Smooth muscle cell (in vitro differentiated cells): ENCODE measurements around the gene TRIM49D1. TPM values are rescaled to one million over a fixed set of nuclear protein-coding genes. Genes with fewer than 3 reads are reported as not detected.
"Not testable (repeated sequence)": the region's sequence is repeated elsewhere in the genome, so short reads cannot be mapped to it uniquely, and the experiment has no call there.

Experiments
- DNase-seq: peaks from one replicate; lab custom pipeline; 2025; ENCODE audit not compliant: unreplicated experiment; lab: John Stamatoyannopoulos, UW
- H2AFZ ChIP-seq: fragments of 200-600 bp; sonication (generic); 2 replicates; pipeline ENCODE4 v1.6.0; 2016; ENCODE audit warnings: antibody characterized with exemption, low read depth, mild to moderate bottlenecking
- H3F3A ChIP-seq: fragments of 200-600 bp; sonication (generic); 2 replicates; pipeline ENCODE4 v1.6.0; 2017; ENCODE audit warnings: antibody characterized with exemption, low read depth
- H3K27ac ChIP-seq: fragments of 200-600 bp; sonication (generic); 2 replicates; pipeline ENCODE4 v1.5.1; 2016; ENCODE audit warnings: low read depth, mild to moderate bottlenecking
- H3K27me3 ChIP-seq: fragments of 200-600 bp; sonication (generic); 2 replicates; pipeline ENCODE4 v1.6.1; 2016; ENCODE audit warnings: low read depth, mild to moderate bottlenecking
- H3K36me3 ChIP-seq: fragments of 200-600 bp; sonication (generic); 2 replicates; pipeline ENCODE4 v1.5.1; 2016; ENCODE audit warnings: low read depth
- H3K4me1 ChIP-seq: fragments of 200-600 bp; sonication (generic); 2 replicates; pipeline ENCODE4 v1.5.1; 2016; ENCODE audit warnings: low read depth
- H3K4me2 ChIP-seq: fragments of 200-600 bp; sonication (generic); 2 replicates; pipeline ENCODE4 v1.6.0; 2016; ENCODE audit warnings: mild to moderate bottlenecking
- H3K4me3 ChIP-seq: fragments of 200-600 bp; sonication (generic); 2 replicates; pipeline ENCODE4 v1.5.1; 2016; ENCODE audit warnings: mild to moderate bottlenecking
- H3K79me2 ChIP-seq: fragments of 200-600 bp; sonication (generic); 2 replicates; pipeline ENCODE4 v1.6.0; 2016; ENCODE audit warnings: low read depth, mild to moderate bottlenecking
- H3K9ac ChIP-seq: fragments of 200-600 bp; sonication (generic); 2 replicates; pipeline ENCODE4 v1.6.0; 2016; ENCODE audit warnings: low read depth
- H3K9me3 ChIP-seq: fragments of 200-600 bp; sonication (generic); replicated peaks from 2 replicates; pipeline ENCODE4 v1.5.1; 2016; ENCODE audit warnings: low read depth
- H4K20me1 ChIP-seq: fragments of 200-600 bp; sonication (generic); 2 replicates; pipeline ENCODE4 v1.6.0; 2016; ENCODE audit warnings: low read depth
- WGBS: methylation state at CpG from one replicate; pipeline ENCODE4 v1.1.7; 2016; ENCODE audit warnings: low lambda C conversion rate; 5-methylcytosine and 5-hydroxymethylcytosine counted together
- polyA plus RNA-seq: library from polyadenylated mRNA; unstranded; fragments of >200 nt; fragmentation: Nextera tagmentation; extraction: Ambion mirVana; gene quantifications from 2 replicates; pipeline ENCODE4 v1.2.1, GENCODE V29; 2016
- small RNA-seq: library from RNA; depleted of rRNA; stranded (forward); fragments of <200 nt; gene quantifications from one replicate; pipeline ENCODE3, GENCODE V24; 2014
- total RNA-seq: library from RNA; depleted of rRNA; stranded (reverse); fragments of >200 nt; gene quantifications from 2 replicates; pipeline ENCODE4 v1.2.3, GENCODE V29; 2014

The TRIM49D1 gene
- total and polyA plus RNA-seq, 2 experiments from 2014 or later = not detected

DNA sequence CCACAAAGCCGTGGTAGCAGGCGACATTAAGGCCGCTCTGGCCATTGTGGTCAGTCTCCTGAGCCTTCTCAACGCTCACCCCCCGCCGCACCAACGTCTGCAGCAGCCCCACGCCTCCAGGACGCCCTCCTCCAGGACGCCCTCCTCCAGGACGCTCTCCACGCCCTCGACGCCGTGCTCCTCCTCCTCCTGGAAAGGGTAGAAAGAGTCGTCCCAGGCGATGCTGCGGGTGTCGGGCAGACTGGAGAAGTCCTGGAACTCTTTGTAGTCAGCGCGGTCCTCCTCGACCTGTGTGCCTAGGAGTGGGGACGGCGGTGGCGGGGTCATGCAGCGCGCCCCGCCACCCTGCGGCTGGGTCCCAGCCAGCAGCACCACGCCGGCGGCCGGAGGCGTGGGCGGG, 56.8 kb downstream of the TRIM49D1 start:
- not testable (repeated sequence) for H3K4me3 ChIP-seq, H3F3A ChIP-seq, H2AFZ ChIP-seq, H3K4me2 ChIP-seq, H3K4me1 ChIP-seq, DNase-seq, H3K27me3 ChIP-seq, H3K36me3 ChIP-seq, H3K27ac ChIP-seq, H3K9ac ChIP-seq, H3K79me2 ChIP-seq, H4K20me1 ChIP-seq, H3K9me3 ChIP-seq
- 88% methylated on average over 16 of the region's 35 CpGs for WGBS

DNA sequence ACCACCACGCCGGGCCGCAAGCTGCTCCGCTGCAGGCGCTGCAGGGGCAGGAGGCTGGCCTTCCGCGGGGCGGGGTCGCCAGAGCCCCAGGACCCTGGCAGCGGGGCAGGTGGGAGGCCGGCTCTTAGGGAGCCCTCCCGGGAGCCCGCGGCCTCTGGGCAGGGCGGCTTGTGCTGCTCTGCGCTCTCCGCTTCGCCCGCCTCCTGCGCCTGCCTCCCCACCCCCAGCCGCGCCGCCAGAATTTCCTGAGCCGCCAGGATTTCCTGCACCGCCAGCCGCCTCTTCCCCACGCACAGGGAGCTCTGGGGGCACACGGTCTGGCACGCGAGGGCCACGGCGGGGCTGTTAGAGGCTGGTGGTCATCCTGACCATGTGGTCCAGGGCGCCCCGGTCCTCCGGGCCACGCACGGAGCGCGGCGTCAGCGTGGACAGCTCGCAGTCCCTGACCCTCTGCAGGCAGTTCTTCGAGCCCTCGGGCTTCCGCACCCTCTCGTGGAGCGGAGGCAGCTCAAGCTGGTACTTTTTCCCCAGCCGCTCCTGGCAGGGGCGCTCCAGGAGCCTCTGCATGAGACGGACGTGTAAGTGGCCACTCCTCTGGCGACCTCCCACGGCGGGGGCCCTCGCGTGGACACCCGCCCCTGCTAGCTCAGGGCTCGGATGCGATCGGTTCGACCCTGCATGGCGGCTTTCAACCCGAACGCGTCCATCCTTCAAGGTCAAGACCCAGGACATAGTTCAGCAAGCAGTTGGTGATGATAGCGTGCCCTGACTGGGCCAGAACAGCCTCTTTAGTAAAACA, 57.9 kb downstream of the TRIM49D1 start:
- H3K9me3 ChIP-seq, H3K27ac ChIP-seq, H3K9ac ChIP-seq, H3K4me1 ChIP-seq, H3K36me3 ChIP-seq, H4K20me1 ChIP-seq, H2AFZ ChIP-seq, H3K27me3 ChIP-seq, H3K79me2 ChIP-seq, H3K4me3 ChIP-seq, H3F3A ChIP-seq, H3K4me2 ChIP-seq, DNase-seq: not testable (repeated sequence)
- 94% methylated on average over 24 of the region's 66 CpGs for WGBS

Small RNA genes within 50 kb of the gene (small RNA-seq; reads per million reads assigned to genes)
- gene AP004607.1 = not detected

Other genes with a start within 250 kb of the TRIM49D1 start
- not detected in 2 replicates for gene TRIM77, start 211.9 kb downstream of the TRIM49D1 start, total RNA-seq
- not detected in 2 replicates for gene TRIM77, start 211.9 kb downstream of the TRIM49D1 start, polyA plus RNA-seq
- not detected in 2 replicates for gene TRIM49, start 113.7 kb downstream of the TRIM49D1 start, total RNA-seq
- gene TRIM49, start 113.7 kb downstream of the TRIM49D1 start, polyA plus RNA-seq = not detected in 2 replicates
- not detected in 2 replicates for gene TRIM64B, start 43.8 kb downstream of the TRIM49D1 start, total RNA-seq
- 0.06 TPM in 1 of 2 replicates, not detected in the other for gene TRIM64B, start 43.8 kb downstream of the TRIM49D1 start, polyA plus RNA-seq
- gene TRIM49D2, start 1.8 kb upstream of the TRIM49D1 start, total RNA-seq = not detected in 2 replicates
- gene TRIM49D2, start 1.8 kb upstream of the TRIM49D1 start, polyA plus RNA-seq = not detected in 2 replicates
- gene TRIM64, start 43.8 kb upstream of the TRIM49D1 start, total RNA-seq = not detected in 2 replicates
- gene TRIM64, start 43.8 kb upstream of the TRIM49D1 start, polyA plus RNA-seq = not detected in 2 replicates
- gene TRIM49C, start 108.9 kb upstream of the TRIM49D1 start, total RNA-seq = not detected in 2 replicates
- not detected in 2 replicates for gene TRIM49C, start 108.9 kb upstream of the TRIM49D1 start, polyA plus RNA-seq
- gene UBTFL1, start 163.7 kb upstream of the TRIM49D1 start, total RNA-seq = not detected in 2 replicates
- not detected in 2 replicates for gene UBTFL1, start 163.7 kb upstream of the TRIM49D1 start, polyA plus RNA-seq
- gene NAALAD2, start 212.4 kb upstream of the TRIM49D1 start, total RNA-seq = 4.8 and 9.6 TPM in 2 replicates
- 1.3 and 2.6 TPM in 2 replicates for gene NAALAD2, start 212.4 kb upstream of the TRIM49D1 start, polyA plus RNA-seq